ENCODE measurements around the gene SNRPD3.
"Not testable (repeated sequence)": the region's sequence is repeated elsewhere in the genome, so short reads cannot be mapped to it uniquely, and the experiment has no call there.

The SNRPD3 gene

DNA sequence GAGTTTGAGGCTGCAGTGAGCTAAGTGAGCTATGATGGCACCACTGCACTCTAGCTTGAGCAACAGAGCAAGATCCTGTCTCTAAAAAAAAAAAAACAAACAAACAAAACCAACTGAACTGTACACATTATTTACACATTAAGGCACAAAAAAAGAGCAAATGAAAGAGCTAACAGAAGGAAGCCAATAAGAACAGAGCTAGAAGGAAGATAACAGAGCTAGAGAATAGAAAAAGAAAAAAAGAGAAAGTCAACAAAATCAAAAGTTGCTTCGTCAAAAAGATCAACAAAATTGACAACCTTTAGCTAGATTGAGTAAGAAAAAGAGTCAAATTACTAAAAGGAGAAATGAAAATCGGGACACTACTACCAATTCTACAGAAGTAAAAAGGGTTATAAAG lies 25.9 kb upstream of the SNRPD3 start:
- Histone ChIP-seq H3K4me3 (no peak overlapping the region), H3K27ac (no peak overlapping the region)

DNA sequence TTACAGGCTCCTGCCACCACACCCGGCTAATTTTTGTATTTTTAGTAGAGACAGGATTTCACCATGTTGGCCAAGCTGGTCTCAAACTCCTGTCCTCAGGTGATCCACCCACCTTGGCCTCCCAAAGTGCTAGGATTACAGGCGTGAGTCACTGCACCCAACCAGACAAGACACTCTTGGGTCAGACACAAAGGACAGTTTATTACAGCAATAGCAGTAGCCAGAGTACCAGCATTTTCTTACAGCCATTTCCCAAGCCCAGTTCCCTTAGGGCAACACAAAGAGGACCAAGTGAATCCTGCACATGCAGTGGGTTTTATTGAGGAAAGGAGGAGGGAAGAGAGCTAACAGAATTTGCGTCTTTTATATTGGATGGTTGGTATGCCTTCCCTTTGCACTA lies 24.8 kb upstream of the SNRPD3 start:
- not testable (repeated sequence) for H3K27ac ChIP-seq, H3K4me3 ChIP-seq

DNA sequence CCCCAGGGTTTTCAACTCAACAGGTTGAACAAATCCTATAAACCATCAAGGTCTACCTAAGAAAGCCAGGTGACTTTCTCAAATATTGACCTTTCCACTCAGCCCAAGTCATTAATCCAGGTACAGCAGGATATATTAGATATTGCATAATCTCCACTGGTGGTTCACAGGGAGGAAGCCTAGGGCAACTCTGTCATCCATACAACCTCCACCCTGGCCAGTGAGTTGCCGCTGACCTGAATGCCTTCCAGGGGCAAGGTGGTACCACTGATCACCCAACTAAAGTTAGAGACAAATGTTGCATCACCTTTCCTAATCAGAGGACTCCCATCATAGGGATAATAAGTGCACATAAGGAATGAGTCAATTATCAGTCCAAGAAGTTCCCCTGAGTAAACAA lies 23.7 kb upstream of the SNRPD3 start:
- Histone ChIP-seq H3K27ac (no peak overlapping the region), H3K4me3 (no peak overlapping the region)

GRCh38 chr22:24535348-24535747 lies 20.5 kb upstream of the SNRPD3 start:
- no peak overlapping the region for H3K27ac ChIP-seq
- no peak overlapping the region for H3K4me3 ChIP-seq

GRCh38 chr22:24536089-24536488 lies 19.7 kb upstream of the SNRPD3 start:
- no peak overlapping the region for H3K4me3 ChIP-seq
- no peak overlapping the region for H3K27ac ChIP-seq

GRCh38 chr22:24540470-24540869 lies 15.3 kb upstream of the SNRPD3 start:
- H3K4me3 ChIP-seq = no peak overlapping the region

GRCh38 chr22:24541681-24542515 lies 13.9 kb upstream of the SNRPD3 start:
- H3K4me3 ChIP-seq = no peak overlapping the region
- H3K27ac ChIP-seq = no peak overlapping the region

More at GRCh38 chr22:24540470-24540869, 15.3 kb upstream of the SNRPD3 start:
- H3K27ac ChIP-seq = no peak overlapping the region

DNA sequence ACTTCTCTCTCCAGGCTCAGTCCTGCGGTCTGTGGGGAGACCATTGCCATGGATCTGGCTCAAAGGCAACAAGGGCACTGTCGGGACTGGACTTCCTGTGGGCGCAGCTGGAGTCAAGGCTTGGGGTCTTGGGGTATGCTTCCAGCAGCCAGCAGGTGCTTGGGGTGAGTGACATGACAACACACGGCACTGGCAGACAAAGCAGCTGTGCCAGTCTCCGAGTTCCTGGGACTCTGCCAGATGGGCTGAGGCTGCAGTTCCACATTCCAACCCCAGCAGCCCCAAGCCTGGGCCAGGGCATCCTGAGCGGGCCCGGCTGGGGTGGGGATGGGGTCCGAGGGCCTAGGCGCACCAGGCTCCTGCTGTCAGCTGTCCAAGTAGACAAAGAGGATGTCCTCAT lies 13.2 kb upstream of the SNRPD3 start:
- Histone ChIP-seq H3K27ac (no peak overlapping the region), H3K4me3 (no peak overlapping the region)

- peak overlapping the region in 1 of 21 experiments; percentile 6 for H3K27ac ChIP-seq
- H3K4me3 ChIP-seq = no peak overlapping the region
These were observed 12.6 kb upstream of the SNRPD3 start for GRCh38 chr22:24543185-24543601.

DNA sequence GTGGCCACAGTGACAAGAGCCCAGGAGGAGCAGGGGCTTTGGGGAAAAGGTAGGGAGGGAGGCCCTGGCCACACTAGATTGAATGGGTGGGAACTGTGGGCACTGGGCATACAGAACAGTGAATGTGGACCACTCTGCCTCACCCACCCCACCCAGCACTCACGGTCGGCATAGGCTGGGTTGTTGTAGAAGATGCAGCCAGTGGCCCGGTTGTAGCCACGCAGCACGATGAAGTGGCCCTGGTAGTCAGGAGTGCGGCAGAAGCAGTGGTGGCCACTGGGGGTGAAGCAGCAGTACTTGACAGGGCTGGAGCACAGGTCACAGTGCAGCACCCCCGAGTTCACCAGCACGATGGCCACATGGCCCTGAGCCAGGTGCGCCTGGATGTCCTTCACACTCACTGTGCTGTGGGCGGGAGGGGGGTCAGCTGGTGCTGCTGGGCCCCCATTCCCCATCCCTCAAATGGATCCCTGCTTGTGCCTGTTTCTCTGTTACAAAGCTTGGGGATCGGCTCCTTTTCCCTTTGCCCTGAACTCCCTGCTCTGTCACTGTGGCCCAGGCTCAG lies 12.0 kb upstream of the SNRPD3 start:
- H3K27ac ChIP-seq = peak overlapping the region in 1 of 21 experiments; percentile 6

DNA sequence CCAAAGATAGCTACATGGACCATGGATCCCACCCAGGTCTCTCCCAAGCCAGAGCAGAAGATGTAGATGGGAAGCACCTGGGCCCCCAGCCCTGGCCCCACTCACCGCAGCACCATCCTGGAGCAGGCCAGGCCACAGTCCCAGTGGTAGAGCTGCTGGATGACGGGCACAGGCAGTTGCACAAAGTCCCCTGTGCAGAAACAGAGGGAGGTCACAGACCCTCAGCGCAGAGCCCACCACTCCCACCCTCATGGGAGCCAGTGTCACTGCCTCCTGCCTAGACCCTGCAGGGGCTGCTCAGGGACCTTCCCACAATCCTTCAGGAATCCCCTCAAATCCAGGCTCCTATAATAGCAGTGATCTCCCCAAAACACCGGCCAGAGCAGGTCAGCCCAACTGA lies 7.0 kb upstream of the SNRPD3 start:
- no peak overlapping the region for H3K4me3 ChIP-seq
- peak overlapping the region in 1 of 21 experiments; percentile 25 for H3K27ac ChIP-seq

More for the DNA sequence above, 12.0 kb upstream of the SNRPD3 start:
- no peak overlapping the region for H3K4me3 ChIP-seq

- H3K4me3 ChIP-seq = no peak overlapping the region
- H3K27ac ChIP-seq = peak overlapping the region in 1 of 21 experiments; percentile 5
These were observed 5.5 kb upstream of the SNRPD3 start for GRCh38 chr22:24550028-24550901.

GRCh38 chr22:24550902-24551435 lies 4.8 kb upstream of the SNRPD3 start:
- H3K27ac ChIP-seq = peak overlapping the region in 1 of 21 experiments; percentile 5
- no peak overlapping the region for H3K4me3 ChIP-seq

GRCh38 chr22:24552503-24553286 lies 3.1 kb upstream of the SNRPD3 start:
- H3K27ac ChIP-seq = peak overlapping the region in 2 of 21 experiments; percentile 21 to 97
- not testable (repeated sequence) for H3K4me3 ChIP-seq

GRCh38 chr22:24553597-24554312 lies 2.0 kb upstream of the SNRPD3 start:
- peak overlapping the region in 20 of 21 experiments; percentile 87 to 98 (median 97) for H3K27ac ChIP-seq
- H3K4me3 ChIP-seq = peak overlapping the region; percentile 67 to 98 (median 84)

DNA sequence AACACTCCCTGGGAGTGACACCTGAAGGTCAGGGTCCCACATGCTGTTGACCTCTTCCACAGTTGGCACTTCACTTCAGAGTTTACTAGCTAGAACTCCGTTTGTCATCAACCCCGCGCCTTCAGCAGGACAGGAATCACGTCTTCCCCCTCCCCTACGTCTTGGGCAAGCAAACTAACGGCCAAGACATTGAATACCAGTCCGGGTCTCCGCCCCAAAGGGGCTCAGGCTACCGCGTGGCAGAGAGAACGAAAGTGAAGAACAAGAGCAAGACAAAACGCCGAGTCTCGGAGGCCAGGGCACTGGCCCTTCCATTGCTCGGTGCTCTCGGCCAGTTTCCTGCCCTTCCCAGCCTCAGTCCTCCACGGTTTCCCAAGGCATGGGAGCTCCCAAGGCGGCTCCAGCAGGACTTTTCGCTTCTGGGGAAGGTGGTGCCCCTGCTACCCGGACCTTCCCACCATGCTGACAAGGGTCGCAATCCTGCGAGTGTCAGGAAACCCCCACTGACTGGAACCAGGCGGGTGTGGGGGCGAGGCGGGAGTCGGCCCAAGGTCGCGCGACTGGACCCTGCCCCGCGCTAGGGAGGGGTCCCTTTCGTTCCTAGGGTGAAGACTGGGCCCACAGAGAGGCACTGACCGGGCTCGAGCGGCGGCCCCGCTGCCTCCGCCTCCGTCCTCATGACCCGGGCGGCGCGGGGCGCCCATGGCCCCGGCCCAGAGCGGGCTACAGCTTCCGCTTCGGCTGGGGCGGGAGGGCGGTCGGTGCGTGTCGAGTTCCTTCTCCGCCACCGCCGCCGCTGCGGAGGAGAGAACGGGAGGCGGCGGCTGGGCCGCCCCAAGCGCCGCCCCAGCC lies 1.3 kb upstream of the SNRPD3 start, which contains the start of gene GUCD1:
Gene GUCD1, minus strand, starts transcription at position 826 of the 852 bp plus-strand sequence. Its CDS starts 147 bp downstream, at position 679.
- H3K27ac ChIP-seq = peak within 1 kb of the TSS; percentile 86 to 99 (median 98)
- H3K4me3 ChIP-seq = peak within 1 kb of the TSS; percentile 67 to 98 (median 84)

DNA sequence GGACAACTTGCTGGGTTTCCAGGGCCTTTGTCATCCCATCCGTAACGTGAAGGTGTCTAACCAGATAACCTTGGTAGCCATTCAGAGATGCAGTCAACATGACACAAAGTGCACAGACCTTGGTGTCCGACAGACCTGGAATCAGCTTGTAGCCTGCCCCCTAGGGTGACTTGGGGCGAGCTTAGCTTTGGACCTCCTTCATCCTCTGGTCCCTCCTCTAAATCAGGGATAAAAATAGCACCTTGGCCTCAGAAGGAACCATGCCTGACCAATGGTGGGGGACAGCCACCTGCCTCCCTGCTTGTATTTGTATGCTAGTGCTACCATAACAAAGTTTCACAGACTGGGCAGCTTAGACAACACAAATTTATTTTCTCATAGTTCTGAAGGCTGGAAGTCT lies 3.7 kb downstream of the SNRPD3 start:
- Histone ChIP-seq H3K27ac (no peak overlapping the region), H3K4me3 (no peak overlapping the region)

Measured in skin epidermis (tissue), 12 donors.